MCF 10A (cell line): Measurements from ENCODE around the gene VCL. TPM values are rescaled to one million over a fixed set of nuclear protein-coding genes. Genes with fewer than 3 reads are reported as not detected.

Experiments
- BruUV-seq: library from RNA; stranded (reverse); fragments of 400-500 nt; replicated peaks from 2 replicates; lab custom pipeline; 2021; lab: Mats Ljungman, UMichigan
- CTCF ChIA-PET: fragments of 300-600 bp; sonication (Branson Sonifier 250); formaldehyde crosslinking; extraction: SDS; loops from one replicate; lab custom pipeline; 2021; ENCODE audit warnings: antibody characterized with exemption, inconsistent platforms; lab: Yijun Ruan, JAX
- POLR2A ChIA-PET: fragments of 300-600, 350-650 bp; sonication (Branson Sonifier 250); formaldehyde crosslinking; extraction: SDS; loops from one replicate; lab custom pipeline; 2020; ENCODE audit warnings: antibody characterized with exemption, inconsistent platforms; lab: Yijun Ruan, JAX
- DNase-seq: peaks from one replicate; pipeline ENCODE4 v3.0.0-alpha.2; 2018; ENCODE audit not compliant: unreplicated experiment
- H3K27ac Mint-ChIP-seq: one replicate; pipeline ENCODE4 v1.8.0; 2022; ENCODE audit warnings: mild to moderate bottlenecking, low read depth, mixed read lengths; ENCODE audit not compliant: unreplicated experiment
- H3K27me3 Mint-ChIP-seq: one replicate; pipeline ENCODE4 v1.8.0; 2022; ENCODE audit warnings: mixed read lengths; ENCODE audit not compliant: insufficient read depth, unreplicated experiment
- H3K36me3 Mint-ChIP-seq: one replicate; pipeline ENCODE4 v1.8.0; 2022; ENCODE audit warnings: mild to moderate bottlenecking, moderate library complexity, mixed read lengths; ENCODE audit not compliant: insufficient read depth, unreplicated experiment
- H3K4me1 Mint-ChIP-seq: one replicate; pipeline ENCODE4 v1.8.0; 2022; ENCODE audit warnings: mixed read lengths; ENCODE audit not compliant: insufficient read depth, unreplicated experiment
- H3K4me3 Mint-ChIP-seq: one replicate; pipeline ENCODE4 v1.8.0; 2022; ENCODE audit warnings: mild to moderate bottlenecking, moderate library complexity, mixed read lengths; ENCODE audit not compliant: unreplicated experiment
- H3K9me3 Mint-ChIP-seq: one replicate; pipeline ENCODE4 v1.8.0; 2022; ENCODE audit warnings: mixed read lengths; ENCODE audit not compliant: unreplicated experiment
- CTCF ChIP-seq: fragments of 200-600 bp; IDR thresholded peaks from one replicate; pipeline ENCODE4 v1.8.0; 2022; ENCODE audit warnings: antibody characterized with exemption, mild to moderate bottlenecking; ENCODE audit not compliant: unreplicated experiment
- intact Hi-C: fragments of 100-400 bp; cut with micrococcal nuclease; formaldehyde crosslinking; loops from 2 replicates; pipeline ENCODE4 v1.14.1; 2022
- total RNA-seq: library from RNA; stranded (reverse); gene quantifications from 2 replicates; pipeline ENCODE4 v1.2.3, GENCODE V29; 2022

Gene VCL
- total RNA-seq, 1 experiment from 2014 or later, result 90.2 TPM

- Mint-ChIP-seq H3K27me3 (no peaks in the 10 kb centered on the region), H3K27ac (no peak overlapping the region), H3K4me3 (no peak overlapping the region), H3K36me3 (peaks cover 41% of the 10 kb centered on the region), H3K4me1 (peaks cover 18% of the 10 kb centered on the region), H3K9me3 (no peaks in the 10 kb centered on the region)
- intact Hi-C loops, result no loop called here
- POLR2A ChIA-PET, result interaction anchor here (0.6 to 8.9 kb wide), 2 partner anchors 6 to 34 kb away, joined by 6 to 103 read pairs; partner anchors contain the start of gene VCL
- no peak for DNase-seq
- BruUV-seq, result no TSS peak
- CTCF ChIA-PET, result no interaction called here
- TF ChIP-seq CTCF, result no peak
Measured at GRCh38 chr10:74006269-74006668, 8.4 kb downstream of the VCL start.

- intact Hi-C loops, result no loop called here
- peak overlapping the region; percentile 31 for H3K27ac Mint-ChIP-seq
- H3K4me1 Mint-ChIP-seq, result peaks cover 26% of the 10 kb centered on the region
Measured at GRCh38 chr10:74008212-74008731, 10.4 kb downstream of the VCL start.

GRCh38 chr10:74011017-74011416 is 13.1 kb downstream of the VCL start:
- ChIA-PET CTCF (interaction anchor here (1.2 to 2.3 kb wide), 3 partner anchors 14 to 125 kb away, joined by 3 to 9 read pairs (median 6); no protein-coding TSS in a partner anchor), POLR2A (interaction anchor here (0.7 to 8.9 kb wide), 5 partner anchors 10 to 45 kb away, joined by 4 to 103 read pairs (median 9); partner anchors contain the start of gene VCL)
- intact Hi-C loops, result no loop called here
- BruUV-seq, result no TSS peak
- DNase-seq, result no peak
- Mint-ChIP-seq H3K9me3 (no peaks in the 10 kb centered on the region), H3K27ac (no peak overlapping the region), H3K36me3 (peaks cover 33% of the 10 kb centered on the region), H3K27me3 (no peaks in the 10 kb centered on the region), H3K4me3 (no peak overlapping the region), H3K4me1 (peaks cover 26% of the 10 kb centered on the region)
- no peak for TF ChIP-seq CTCF

More at GRCh38 chr10:74008212-74008731, 10.4 kb downstream of the VCL start:
- DNase-seq, result no peak
- H3K27me3 Mint-ChIP-seq, result no peaks in the 10 kb centered on the region
- no TSS peak for BruUV-seq
- TF ChIP-seq CTCF, result no peak
- H3K4me3 Mint-ChIP-seq, result no peak overlapping the region
- no peaks in the 10 kb centered on the region for H3K9me3 Mint-ChIP-seq
- POLR2A ChIA-PET, result interaction anchor here (1.4 to 8.9 kb wide), 3 partner anchors 8 to 15 kb away, joined by 4 to 103 read pairs (median 5); partner anchors contain the start of gene VCL
- H3K36me3 Mint-ChIP-seq, result peaks cover 37% of the 10 kb centered on the region
- CTCF ChIA-PET, result interaction anchor here (0.6 to 1.2 kb wide), 4 partner anchors 9 to 75 kb away, joined by 3 to 6 read pairs (median 4); no protein-coding TSS in a partner anchor

- DNase-seq, result peak; percentile 83
- no peak for TF ChIP-seq CTCF
- POLR2A ChIA-PET, result interaction anchor here (0.6 to 8.9 kb wide), 11 partner anchors 10 to 92 kb away, joined by 3 to 103 read pairs (median 4); partner anchors contain the start of gene VCL
- intact Hi-C loops, result no loop called here
- CTCF ChIA-PET, result interaction anchor here (0.9 to 2.3 kb wide), 6 partner anchors 12 to 163 kb away, joined by 3 to 9 read pairs (median 4); no protein-coding TSS in a partner anchor
- Mint-ChIP-seq H3K36me3 (peaks cover 40% of the 10 kb centered on the region), H3K9me3 (no peaks in the 10 kb centered on the region), H3K4me3 (no peak overlapping the region), H3K27ac (peak overlapping the region; percentile 57), H3K4me1 (peaks cover 26% of the 10 kb centered on the region), H3K27me3 (no peaks in the 10 kb centered on the region)
- no TSS peak for BruUV-seq
Measured at GRCh38 chr10:74011770-74012169, 13.9 kb downstream of the VCL start.
